HG02678 (cell line): ENCODE results near the gene PAX3.
"Not testable (repeated sequence)": the region's sequence is repeated elsewhere in the genome, so short reads cannot be mapped to it uniquely, and the experiment has no call there.

ENCODE experiments used
- ATAC-seq: cut with Tn5 transposase; IDR thresholded peaks from one replicate; pipeline ENCODE4 v1.9.1; 2021; ENCODE audit warnings: mild to moderate bottlenecking, moderate library complexity; ENCODE audit not compliant: unreplicated experiment

The PAX3 gene

GRCh38 chr2:222218786-222219185 lies 80.0 kb downstream of the PAX3 start:
- ATAC-seq = no peak

- no peak for ATAC-seq
These were observed 81.1 kb downstream of the PAX3 start for GRCh38 chr2:222217712-222218111.

GRCh38 chr2:222214885-222215284 lies 83.9 kb downstream of the PAX3 start:
- no peak for ATAC-seq

- ATAC-seq = no peak
These were observed 85.7 kb downstream of the PAX3 start for GRCh38 chr2:222213049-222213448.

- ATAC-seq = no peak
These were observed 86.2 kb downstream of the PAX3 start for GRCh38 chr2:222212571-222212970.

GRCh38 chr2:222208010-222208690 lies 90.6 kb downstream of the PAX3 start:
- no peak for ATAC-seq

GRCh38 chr2:222205136-222205535 lies 93.7 kb downstream of the PAX3 start:
- no peak for ATAC-seq

GRCh38 chr2:222203041-222203440 lies 95.8 kb downstream of the PAX3 start:
- ATAC-seq = no peak

GRCh38 chr2:222196159-222196558 lies 102.6 kb downstream of the PAX3 start:
- ATAC-seq = no peak

GRCh38 chr2:222194669-222195068 lies 104.1 kb downstream of the PAX3 start:
- ATAC-seq = no peak

GRCh38 chr2:222193328-222193983 lies 105.3 kb downstream of the PAX3 start:
- ATAC-seq = no peak

GRCh38 chr2:222180619-222181018 lies 118.2 kb downstream of the PAX3 start:
- ATAC-seq = no peak

- no peak for ATAC-seq
These were observed 119.2 kb downstream of the PAX3 start for GRCh38 chr2:222179592-222179991.

- no peak for ATAC-seq
These were observed 120.3 kb downstream of the PAX3 start for GRCh38 chr2:222178450-222178849.

GRCh38 chr2:222176890-222177289 lies 121.9 kb downstream of the PAX3 start:
- ATAC-seq = no peak

GRCh38 chr2:222174450-222174849 lies 124.3 kb downstream of the PAX3 start:
- no peak for ATAC-seq

GRCh38 chr2:222169346-222169745 lies 129.5 kb downstream of the PAX3 start:
- no peak for ATAC-seq

GRCh38 chr2:222167762-222168161 lies 131.0 kb downstream of the PAX3 start:
- ATAC-seq = no peak

- no peak for ATAC-seq
These were observed 137.9 kb downstream of the PAX3 start for GRCh38 chr2:222160944-222161343.

- ATAC-seq = no peak
These were observed 138.7 kb downstream of the PAX3 start for GRCh38 chr2:222160125-222160524.

GRCh38 chr2:222159221-222159620 lies 139.6 kb downstream of the PAX3 start:
- no peak for ATAC-seq

GRCh38 chr2:222155003-222155664 lies 143.7 kb downstream of the PAX3 start:
- not testable (repeated sequence) for ATAC-seq
